Measurements from ENCODE around the gene SLC25A44. TPM values are rescaled to one million over a fixed set of nuclear protein-coding genes. Genes with fewer than 3 reads are reported as not detected.

Gene SLC25A44
- total RNA-seq, 1 experiment from 2014 or later = 33.0 TPM

DNA sequence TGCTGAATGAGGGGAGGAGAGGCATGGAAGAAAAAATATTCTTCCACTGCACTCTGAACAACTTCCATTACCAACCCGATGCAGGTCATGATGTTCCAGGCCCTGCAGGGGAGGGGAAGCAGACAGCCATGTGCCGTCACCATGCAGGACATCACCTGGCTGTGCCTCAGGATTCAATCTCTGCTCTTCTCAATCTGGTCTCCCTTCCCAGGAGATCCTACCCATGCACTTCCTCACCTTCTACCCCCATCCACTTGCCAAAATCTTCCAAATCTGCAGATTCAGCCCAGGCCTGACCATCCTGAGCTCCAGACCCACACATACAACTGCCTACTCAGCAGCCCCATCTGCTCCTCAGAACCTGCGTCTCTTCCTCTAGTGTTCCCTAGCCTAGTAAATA, 59.7 kb downstream of the SLC25A44 start:
- DNase-seq (ENCODE audit: low read depth, low spot score) = no peak
- Histone ChIP-seq H3K4me1 (ENCODE audit: control insufficient read depth, insufficient read depth, low read length) (no peaks in the 10 kb centered on the region), H3K27me3 (ENCODE audit: control insufficient read depth, insufficient read depth, low read length) (no peaks in the 10 kb centered on the region), H3K36me3 (ENCODE audit: control insufficient read depth, insufficient read depth, low read length) (peaks cover 7% of the 10 kb centered on the region), H3K9me3 (ENCODE audit: control insufficient read depth, insufficient read depth, low read depth, low read length) (no peaks in the 10 kb centered on the region), H3K4me3 (ENCODE audit: low read depth in 2 of 2, low read length in 2 of 2) (no peak overlapping the region), H3K27ac (ENCODE audit: low read length) (no peak overlapping the region)
- ATAC-seq = no peak
- intact Hi-C loops (cut with micrococcal nuclease; ENCODE audit: unreplicated experiment) (no loop called here), in situ Hi-C loops (cut with HindIII; ENCODE audit: low pct_unique_long_range_greater_than_20kb, low sequenced_read_pairs) (no loop called here)
- ChIA-PET CTCF (no interaction called here), POLR2A (no interaction called here)
- TF ChIP-seq, protein P1, sequence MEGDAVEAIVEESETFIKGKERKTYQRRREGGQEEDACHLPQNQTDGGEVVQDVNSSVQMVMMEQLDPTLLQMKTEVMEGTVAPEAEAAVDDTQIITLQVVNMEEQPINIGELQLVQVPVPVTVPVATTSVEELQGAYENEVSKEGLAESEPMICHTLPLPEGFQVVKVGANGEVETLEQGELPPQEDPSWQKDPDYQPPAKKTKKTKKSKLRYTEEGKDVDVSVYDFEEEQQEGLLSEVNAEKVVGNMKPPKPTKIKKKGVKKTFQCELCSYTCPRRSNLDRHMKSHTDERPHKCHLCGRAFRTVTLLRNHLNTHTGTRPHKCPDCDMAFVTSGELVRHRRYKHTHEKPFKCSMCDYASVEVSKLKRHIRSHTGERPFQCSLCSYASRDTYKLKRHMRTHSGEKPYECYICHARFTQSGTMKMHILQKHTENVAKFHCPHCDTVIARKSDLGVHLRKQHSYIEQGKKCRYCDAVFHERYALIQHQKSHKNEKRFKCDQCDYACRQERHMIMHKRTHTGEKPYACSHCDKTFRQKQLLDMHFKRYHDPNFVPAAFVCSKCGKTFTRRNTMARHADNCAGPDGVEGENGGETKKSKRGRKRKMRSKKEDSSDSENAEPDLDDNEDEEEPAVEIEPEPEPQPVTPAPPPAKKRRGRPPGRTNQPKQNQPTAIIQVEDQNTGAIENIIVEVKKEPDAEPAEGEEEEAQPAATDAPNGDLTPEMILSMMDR (IDR thresholded peaks at IDR 0.05) = no peak
- TF ChIP-seq TCF7L2 (IDR thresholded peaks at IDR 0.05; ENCODE audit: low read depth, low read length) = no peak
- TF ChIP-seq POLR2AphosphoS5 (IDR thresholded peaks at IDR 0.05; ENCODE audit: low read depth, low read length) = no peak
- TF ChIP-seq, protein P2, sequence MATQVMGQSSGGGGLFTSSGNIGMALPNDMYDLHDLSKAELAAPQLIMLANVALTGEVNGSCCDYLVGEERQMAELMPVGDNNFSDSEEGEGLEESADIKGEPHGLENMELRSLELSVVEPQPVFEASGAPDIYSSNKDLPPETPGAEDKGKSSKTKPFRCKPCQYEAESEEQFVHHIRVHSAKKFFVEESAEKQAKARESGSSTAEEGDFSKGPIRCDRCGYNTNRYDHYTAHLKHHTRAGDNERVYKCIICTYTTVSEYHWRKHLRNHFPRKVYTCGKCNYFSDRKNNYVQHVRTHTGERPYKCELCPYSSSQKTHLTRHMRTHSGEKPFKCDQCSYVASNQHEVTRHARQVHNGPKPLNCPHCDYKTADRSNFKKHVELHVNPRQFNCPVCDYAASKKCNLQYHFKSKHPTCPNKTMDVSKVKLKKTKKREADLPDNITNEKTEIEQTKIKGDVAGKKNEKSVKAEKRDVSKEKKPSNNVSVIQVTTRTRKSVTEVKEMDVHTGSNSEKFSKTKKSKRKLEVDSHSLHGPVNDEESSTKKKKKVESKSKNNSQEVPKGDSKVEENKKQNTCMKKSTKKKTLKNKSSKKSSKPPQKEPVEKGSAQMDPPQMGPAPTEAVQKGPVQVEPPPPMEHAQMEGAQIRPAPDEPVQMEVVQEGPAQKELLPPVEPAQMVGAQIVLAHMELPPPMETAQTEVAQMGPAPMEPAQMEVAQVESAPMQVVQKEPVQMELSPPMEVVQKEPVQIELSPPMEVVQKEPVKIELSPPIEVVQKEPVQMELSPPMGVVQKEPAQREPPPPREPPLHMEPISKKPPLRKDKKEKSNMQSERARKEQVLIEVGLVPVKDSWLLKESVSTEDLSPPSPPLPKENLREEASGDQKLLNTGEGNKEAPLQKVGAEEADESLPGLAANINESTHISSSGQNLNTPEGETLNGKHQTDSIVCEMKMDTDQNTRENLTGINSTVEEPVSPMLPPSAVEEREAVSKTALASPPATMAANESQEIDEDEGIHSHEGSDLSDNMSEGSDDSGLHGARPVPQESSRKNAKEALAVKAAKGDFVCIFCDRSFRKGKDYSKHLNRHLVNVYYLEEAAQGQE (IDR thresholded peaks at IDR 0.05; ENCODE audit: insufficient read depth in 1 of 2, low read depth in 2 of 2, low read length in 1 of 2) = no peak
- TF ChIP-seq SIN3A (IDR thresholded peaks at IDR 0.05; ENCODE audit: borderline replicate concordance, insufficient read depth, low read depth, low read length) = no peak
- no TSS peak for BruUV-seq (replicated peaks)

DNA sequence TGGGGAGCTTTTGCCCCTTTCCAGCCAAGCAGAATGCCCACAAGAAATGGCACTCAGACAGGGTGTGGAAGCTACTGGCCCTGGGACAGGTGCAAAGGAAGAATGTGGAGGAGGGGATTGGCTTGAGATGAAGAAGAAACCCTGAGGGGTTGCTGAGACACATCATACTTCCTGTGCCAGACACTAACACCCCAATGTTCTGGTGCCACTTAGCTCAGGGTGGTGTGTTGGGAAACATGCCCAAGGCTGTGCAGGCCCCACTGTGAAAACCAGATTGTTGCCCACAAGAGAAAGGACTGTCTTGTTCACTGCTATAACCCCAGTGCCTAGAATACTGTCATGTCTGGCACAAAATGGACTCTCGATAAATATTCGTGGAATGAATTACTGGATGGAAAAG, 63.8 kb downstream of the SLC25A44 start:
- peaks cover 17% of the 10 kb centered on the region for H3K36me3 ChIP-seq (ENCODE audit: control insufficient read depth, insufficient read depth, low read length)
- CTCF ChIA-PET = no interaction called here

More for the DNA sequence above, 63.8 kb downstream of the SLC25A44 start:
- no peaks in the 10 kb centered on the region for H3K9me3 ChIP-seq (ENCODE audit: control insufficient read depth, insufficient read depth, low read depth, low read length)
- no peak for ATAC-seq
- intact Hi-C loops (cut with micrococcal nuclease; ENCODE audit: unreplicated experiment) = no loop called here
- peaks cover 3% of the 10 kb centered on the region; the same call in 1 of the 2 replicates for H3K4me1 ChIP-seq (ENCODE audit: control insufficient read depth, insufficient read depth, low read length)
- no TSS peak for BruUV-seq (replicated peaks)
- in situ Hi-C loops (cut with HindIII; ENCODE audit: low pct_unique_long_range_greater_than_20kb, low sequenced_read_pairs) = no loop called here
- TF ChIP-seq, protein P1 (IDR thresholded peaks at IDR 0.05) = no peak
- no peak for TF ChIP-seq SIN3A (IDR thresholded peaks at IDR 0.05; ENCODE audit: borderline replicate concordance, insufficient read depth, low read depth, low read length)
- TF ChIP-seq TCF7L2 (IDR thresholded peaks at IDR 0.05; ENCODE audit: low read depth, low read length) = no peak
- TF ChIP-seq, protein P2 (IDR thresholded peaks at IDR 0.05; ENCODE audit: insufficient read depth in 1 of 2, low read depth in 2 of 2, low read length in 1 of 2) = no peak
- TF ChIP-seq POLR2AphosphoS5 (IDR thresholded peaks at IDR 0.05; ENCODE audit: low read depth, low read length) = no peak
- no peaks in the 10 kb centered on the region for H3K27me3 ChIP-seq (ENCODE audit: control insufficient read depth, insufficient read depth, low read length)
- POLR2A ChIA-PET = no interaction called here
- H3K27ac ChIP-seq (ENCODE audit: low read length) = no peak overlapping the region
- no peak for DNase-seq (ENCODE audit: low read depth, low spot score)
- H3K4me3 ChIP-seq (ENCODE audit: low read depth in 2 of 2, low read length in 2 of 2) = no peak overlapping the region
